GM12878 (cell line): ENCODE results near the gene VCL. TPM values are rescaled to one million over a fixed set of nuclear protein-coding genes. Genes with fewer than 3 reads are reported as not detected.

Experiments
- E2F8 ChIP-seq: fragments of 450-650 bp; IDR thresholded peaks from 2 replicates; pipeline ENCODE4 v1.6.1; 2018; ENCODE audit warnings: mild to moderate bottlenecking, low read depth, moderate library complexity; ENCODE audit not compliant: partially characterized antibody
- ETV6 ChIP-seq, 2 experiments: fragments of 450-650 bp in 1 of 2; IDR thresholded peaks in 1 of 2; conservative IDR thresholded peaks in 1 of 2; 2 replicates each; pipeline ENCODE4 v1.6.1; 2014; ENCODE audit warnings: antibody characterized with exemption in 1 of 2, borderline replicate concordance in 1 of 2, low read depth in 1 of 2, mild to moderate bottlenecking in 1 of 2, moderate library complexity in 1 of 2
- FOS ChIP-seq: IDR thresholded peaks from 3 replicates; pipeline ENCODE4 v1.6.1; 2011; ENCODE audit warnings: borderline replicate concordance; ENCODE audit not compliant: insufficient read length; ENCODE audit errors: extremely low read depth
- JUNB ChIP-seq: IDR thresholded peaks from 2 replicates; pipeline ENCODE4 v1.6.1; 2016; ENCODE audit warnings: antibody characterized with exemption, mild to moderate bottlenecking
- KDM1A ChIP-seq: fragments of 200-600 bp; sonication (generic); IDR thresholded peaks from 2 replicates; pipeline ENCODE4 v1.6.1; 2016; ENCODE audit warnings: borderline replicate concordance
- POLR2AphosphoS2 ChIP-seq: IDR thresholded peaks from 2 replicates; pipeline ENCODE4 v1.6.1; 2011; ENCODE audit warnings: low read depth, mild to moderate bottlenecking, low read length, improper control_type of control experiment, moderate library complexity
- polyA plus RNA-seq, 11 experiments: library from polyadenylated mRNA; depleted of rRNA in 4 of 11; unstranded in 6 of 11; stranded (reverse) in 5 of 11; fragments of >200 nt; fragmentation: Nextera tagmentation in 4 of 11; fragmentation: Illumina TruSeq in 1 of 11; extraction: Ambion mirVana in 4 of 11; extraction: Trizol in 1 of 11; gene quantifications; 1 replicate in 1 of 11; 2 replicates in 10 of 11; pipeline versions ENCODE4 v1.2.1 to v1.2.3, GENCODE V29; 2011 to 2016; ENCODE audit warnings: inconsistent platforms in 2 of 11, missing spikeins in 2 of 11, low read depth in 1 of 11
- total RNA-seq, 4 experiments: library from RNA; depleted of rRNA in 3 of 4; stranded (reverse); fragments of >200 nt in 3 of 4; fragmentation: Illumina TruSeq in 1 of 4; extraction: Trizol in 1 of 4; gene quantifications; 2 replicates each; pipeline versions ENCODE4 v1.2.1 to v1.2.3, GENCODE V29; 2013 to 2021
- TF ChIP-seq, protein P1 (sequence below): fragments of 450-650 bp; IDR thresholded peaks from 2 replicates; pipeline ENCODE4 v1.6.1; 2018; ENCODE audit warnings: borderline replicate concordance, mild to moderate bottlenecking; ENCODE audit not compliant: partially characterized antibody

VCL gene
- total and polyA plus RNA-seq, 10 of the 15 experiments (the other 5 are each of a cell fraction or from before 2014, with no cell fraction given) = 6.7 to 54.6 (median 24.3) TPM

DNA sequence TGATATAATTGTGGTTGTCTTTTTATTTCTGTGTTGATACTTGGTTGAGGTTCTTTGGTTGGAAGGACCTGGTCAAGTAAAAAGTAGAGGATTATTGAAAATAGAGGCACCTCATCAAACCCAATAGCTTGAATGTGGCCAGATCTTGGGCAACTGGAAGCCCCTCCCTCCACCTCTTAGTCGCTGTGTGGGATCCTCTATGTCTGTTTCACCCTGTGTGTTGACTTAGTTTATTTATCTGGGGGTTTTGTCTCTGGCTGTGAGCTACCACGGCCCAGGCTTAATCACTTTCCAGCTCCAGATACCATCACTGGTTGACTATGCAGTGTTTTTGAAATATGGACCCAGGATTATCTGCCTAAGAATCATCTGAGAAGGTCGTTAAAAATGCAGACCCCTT, 94.5 kb downstream of the VCL start (continued):
- TF ChIP-seq E2F8 = no peak
- TF ChIP-seq ETV6 (conservative IDR thresholded peaks at IDR 0.05 in 1 of 2, IDR thresholded peaks at IDR 0.05 in 1 of 2; ENCODE audit: borderline replicate concordance in 1 of 2, low read depth in 1 of 2) = no peak
- TF ChIP-seq, protein P1, sequence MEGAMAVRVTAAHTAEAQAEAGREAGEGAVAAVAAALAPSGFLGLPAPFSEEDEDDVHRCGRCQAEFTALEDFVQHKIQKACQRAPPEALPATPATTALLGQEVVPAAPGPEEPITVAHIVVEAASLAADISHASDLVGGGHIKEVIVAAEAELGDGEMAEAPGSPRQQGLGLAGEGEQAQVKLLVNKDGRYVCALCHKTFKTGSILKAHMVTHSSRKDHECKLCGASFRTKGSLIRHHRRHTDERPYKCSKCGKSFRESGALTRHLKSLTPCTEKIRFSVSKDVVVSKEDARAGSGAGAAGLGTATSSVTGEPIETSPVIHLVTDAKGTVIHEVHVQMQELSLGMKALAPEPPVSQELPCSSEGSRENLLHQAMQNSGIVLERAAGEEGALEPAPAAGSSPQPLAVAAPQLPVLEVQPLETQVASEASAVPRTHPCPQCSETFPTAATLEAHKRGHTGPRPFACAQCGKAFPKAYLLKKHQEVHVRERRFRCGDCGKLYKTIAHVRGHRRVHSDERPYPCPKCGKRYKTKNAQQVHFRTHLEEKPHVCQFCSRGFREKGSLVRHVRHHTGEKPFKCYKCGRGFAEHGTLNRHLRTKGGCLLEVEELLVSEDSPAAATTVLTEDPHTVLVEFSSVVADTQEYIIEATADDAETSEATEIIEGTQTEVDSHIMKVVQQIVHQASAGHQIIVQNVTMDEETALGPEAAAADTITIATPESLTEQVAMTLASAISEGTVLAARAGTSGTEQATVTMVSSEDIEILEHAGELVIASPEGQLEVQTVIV = no peak
- no peak for TF ChIP-seq JUNB
- TF ChIP-seq KDM1A = no peak
- TF ChIP-seq POLR2AphosphoS2 = no peak
- TF ChIP-seq FOS = no peak
